ENCODE results near the gene CEL.
"Not testable (repeated sequence)": the region's sequence is repeated elsewhere in the genome, so short reads cannot be mapped to it uniquely, and the experiment has no call there.

The CEL gene

GRCh38 chr9:133032171-133032570 lies 29.6 kb upstream of the CEL start:
- peaks cover 11 to 14% of the 10 kb centered on the region in 2 donors for H3K4me1 ChIP-seq (ENCODE audit: control insufficient read depth in 2 of 2, insufficient read depth in 2 of 2, low read length in 2 of 2)
- no peaks in the 10 kb centered on the region for H3K36me3 ChIP-seq (ENCODE audit: control insufficient read depth in 2 of 2, insufficient read depth in 2 of 2, low read length in 2 of 2)
- H3K9me3 ChIP-seq (ENCODE audit: control insufficient read depth in 2 of 2, low read length in 2 of 2), result no peaks in the 10 kb centered on the region
- no peak overlapping the region for H3K4me3 ChIP-seq (ENCODE audit: low read length in 2 of 2)
- H3K9ac ChIP-seq (ENCODE audit: low read depth in 1 of 2, low read length in 2 of 2), result no peak overlapping the region
- H3K27me3 ChIP-seq (ENCODE audit: control insufficient read depth in 2 of 2, insufficient read depth in 2 of 2, low read length in 2 of 2), result no peaks in the 10 kb centered on the region
- no peak overlapping the region for H3K27ac ChIP-seq (ENCODE audit: low read depth in 2 of 2, low read length in 2 of 2)

- H3K9me3 ChIP-seq (ENCODE audit: control insufficient read depth in 2 of 2, low read length in 2 of 2), result no peaks in the 10 kb centered on the region
- no peak overlapping the region for H3K27ac ChIP-seq (ENCODE audit: low read depth in 2 of 2, low read length in 2 of 2)
- H3K36me3 ChIP-seq (ENCODE audit: control insufficient read depth in 2 of 2, insufficient read depth in 2 of 2, low read length in 2 of 2), result peaks cover 0 to 4% of the 10 kb centered on the region in 2 donors
- peaks cover 6 to 8% of the 10 kb centered on the region in 2 donors for H3K4me1 ChIP-seq (ENCODE audit: control insufficient read depth in 2 of 2, insufficient read depth in 2 of 2, low read length in 2 of 2)
- no peak overlapping the region for H3K4me3 ChIP-seq (ENCODE audit: low read length in 2 of 2)
- H3K27me3 ChIP-seq (ENCODE audit: control insufficient read depth in 2 of 2, insufficient read depth in 2 of 2, low read length in 2 of 2), result no peaks in the 10 kb centered on the region
- H3K9ac ChIP-seq (ENCODE audit: low read depth in 1 of 2, low read length in 2 of 2), result no peak overlapping the region
Measured at GRCh38 chr9:133035669-133036068, 26.1 kb upstream of the CEL start.

- H3K27me3 ChIP-seq (ENCODE audit: control insufficient read depth in 2 of 2, insufficient read depth in 2 of 2, low read length in 2 of 2), result no peaks in the 10 kb centered on the region
- no peak overlapping the region for H3K9ac ChIP-seq (ENCODE audit: low read depth in 1 of 2, low read length in 2 of 2)
- no peaks in the 10 kb centered on the region for H3K9me3 ChIP-seq (ENCODE audit: control insufficient read depth in 2 of 2, low read length in 2 of 2)
- no peaks in the 10 kb centered on the region for H3K4me1 ChIP-seq (ENCODE audit: control insufficient read depth in 2 of 2, insufficient read depth in 2 of 2, low read length in 2 of 2)
- H3K36me3 ChIP-seq (ENCODE audit: control insufficient read depth in 2 of 2, insufficient read depth in 2 of 2, low read length in 2 of 2), result peaks cover 12 to 16% of the 10 kb centered on the region in 2 donors
- H3K4me3 ChIP-seq (ENCODE audit: low read length in 2 of 2), result no peak overlapping the region
- no peak overlapping the region for H3K27ac ChIP-seq (ENCODE audit: low read depth in 2 of 2, low read length in 2 of 2)
Measured at GRCh38 chr9:133037775-133038515, 23.8 kb upstream of the CEL start.

GRCh38 chr9:133040892-133041479 lies 20.8 kb upstream of the CEL start:
- H3K27ac ChIP-seq (ENCODE audit: low read depth in 2 of 2, low read length in 2 of 2); H3K4me3 ChIP-seq (ENCODE audit: low read length in 2 of 2); H3K27me3 ChIP-seq (ENCODE audit: control insufficient read depth in 2 of 2, insufficient read depth in 2 of 2, low read length in 2 of 2); H3K9ac ChIP-seq (ENCODE audit: low read depth in 1 of 2, low read length in 2 of 2); H3K4me1 ChIP-seq (ENCODE audit: control insufficient read depth in 2 of 2, insufficient read depth in 2 of 2, low read length in 2 of 2); H3K9me3 ChIP-seq (ENCODE audit: control insufficient read depth in 2 of 2, low read length in 2 of 2): not testable (repeated sequence)
- peaks cover 34 to 40% of the 10 kb centered on the region in 2 donors for H3K36me3 ChIP-seq (ENCODE audit: control insufficient read depth in 2 of 2, insufficient read depth in 2 of 2, low read length in 2 of 2)

GRCh38 chr9:133041958-133042357 lies 19.8 kb upstream of the CEL start:
- H3K9me3 ChIP-seq (ENCODE audit: control insufficient read depth in 2 of 2, low read length in 2 of 2), result no peaks in the 10 kb centered on the region
- H3K4me1 ChIP-seq (ENCODE audit: control insufficient read depth in 2 of 2, insufficient read depth in 2 of 2, low read length in 2 of 2), result no peaks in the 10 kb centered on the region
- no peak overlapping the region for H3K9ac ChIP-seq (ENCODE audit: low read depth in 1 of 2, low read length in 2 of 2)
- no peak overlapping the region for H3K4me3 ChIP-seq (ENCODE audit: low read length in 2 of 2)
- H3K27ac ChIP-seq (ENCODE audit: low read depth in 2 of 2, low read length in 2 of 2), result no peak overlapping the region
- no peaks in the 10 kb centered on the region for H3K27me3 ChIP-seq (ENCODE audit: control insufficient read depth in 2 of 2, insufficient read depth in 2 of 2, low read length in 2 of 2)
- H3K36me3 ChIP-seq (ENCODE audit: control insufficient read depth in 2 of 2, insufficient read depth in 2 of 2, low read length in 2 of 2), result peaks cover 44 to 47% of the 10 kb centered on the region in 2 donors

GRCh38 chr9:133042676-133043075 lies 19.1 kb upstream of the CEL start:
- Histone ChIP-seq H3K4me3 (ENCODE audit: low read length in 2 of 2) (no peak overlapping the region), H3K4me1 (ENCODE audit: control insufficient read depth in 2 of 2, insufficient read depth in 2 of 2, low read length in 2 of 2) (no peaks in the 10 kb centered on the region), H3K9me3 (ENCODE audit: control insufficient read depth in 2 of 2, low read length in 2 of 2) (no peaks in the 10 kb centered on the region), H3K9ac (ENCODE audit: low read depth in 1 of 2, low read length in 2 of 2) (no peak overlapping the region), H3K27ac (ENCODE audit: low read depth in 2 of 2, low read length in 2 of 2) (no peak overlapping the region), H3K27me3 (ENCODE audit: control insufficient read depth in 2 of 2, insufficient read depth in 2 of 2, low read length in 2 of 2) (no peaks in the 10 kb centered on the region), H3K36me3 (ENCODE audit: control insufficient read depth in 2 of 2, insufficient read depth in 2 of 2, low read length in 2 of 2) (peaks cover 45 to 50% of the 10 kb centered on the region in 2 donors)

GRCh38 chr9:133043449-133044035 lies 18.2 kb upstream of the CEL start:
- Histone ChIP-seq H3K36me3 (ENCODE audit: control insufficient read depth in 2 of 2, insufficient read depth in 2 of 2, low read length in 2 of 2) (peaks cover 45 to 50% of the 10 kb centered on the region in 2 donors), H3K27ac (ENCODE audit: low read depth in 2 of 2, low read length in 2 of 2) (no peak overlapping the region)

GRCh38 chr9:133044125-133044524 lies 17.7 kb upstream of the CEL start:
- H3K9me3 ChIP-seq (ENCODE audit: control insufficient read depth in 2 of 2, low read length in 2 of 2), result no peaks in the 10 kb centered on the region
- peaks cover 45 to 50% of the 10 kb centered on the region in 2 donors for H3K36me3 ChIP-seq (ENCODE audit: control insufficient read depth in 2 of 2, insufficient read depth in 2 of 2, low read length in 2 of 2)
- no peaks in the 10 kb centered on the region for H3K4me1 ChIP-seq (ENCODE audit: control insufficient read depth in 2 of 2, insufficient read depth in 2 of 2, low read length in 2 of 2)
- H3K9ac ChIP-seq (ENCODE audit: low read depth in 1 of 2, low read length in 2 of 2), result no peak overlapping the region
- no peak overlapping the region for H3K4me3 ChIP-seq (ENCODE audit: low read length in 2 of 2)
- H3K27me3 ChIP-seq (ENCODE audit: control insufficient read depth in 2 of 2, insufficient read depth in 2 of 2, low read length in 2 of 2), result no peaks in the 10 kb centered on the region
- no peak overlapping the region for H3K27ac ChIP-seq (ENCODE audit: low read depth in 2 of 2, low read length in 2 of 2)

More at GRCh38 chr9:133043449-133044035, 18.2 kb upstream of the CEL start:
- H3K27me3 ChIP-seq (ENCODE audit: control insufficient read depth in 2 of 2, insufficient read depth in 2 of 2, low read length in 2 of 2), result no peaks in the 10 kb centered on the region
- no peaks in the 10 kb centered on the region for H3K4me1 ChIP-seq (ENCODE audit: control insufficient read depth in 2 of 2, insufficient read depth in 2 of 2, low read length in 2 of 2)
- no peak overlapping the region for H3K9ac ChIP-seq (ENCODE audit: low read depth in 1 of 2, low read length in 2 of 2)
- H3K9me3 ChIP-seq (ENCODE audit: control insufficient read depth in 2 of 2, low read length in 2 of 2), result no peaks in the 10 kb centered on the region
- no peak overlapping the region for H3K4me3 ChIP-seq (ENCODE audit: low read length in 2 of 2)

GRCh38 chr9:133044661-133045060 lies 17.1 kb upstream of the CEL start:
- Histone ChIP-seq H3K4me3 (ENCODE audit: low read length in 2 of 2) (no peak overlapping the region), H3K36me3 (ENCODE audit: control insufficient read depth in 2 of 2, insufficient read depth in 2 of 2, low read length in 2 of 2) (peaks cover 45 to 54% of the 10 kb centered on the region in 2 donors), H3K27ac (ENCODE audit: low read depth in 2 of 2, low read length in 2 of 2) (no peak overlapping the region)

GRCh38 chr9:133045132-133045531 lies 16.6 kb upstream of the CEL start:
- Histone ChIP-seq H3K4me3 (ENCODE audit: low read length in 2 of 2) (no peak overlapping the region), H3K27ac (ENCODE audit: low read depth in 2 of 2, low read length in 2 of 2) (no peak overlapping the region), H3K27me3 (ENCODE audit: control insufficient read depth in 2 of 2, insufficient read depth in 2 of 2, low read length in 2 of 2) (no peaks in the 10 kb centered on the region), H3K4me1 (ENCODE audit: control insufficient read depth in 2 of 2, insufficient read depth in 2 of 2, low read length in 2 of 2) (no peaks in the 10 kb centered on the region), H3K9ac (ENCODE audit: low read depth in 1 of 2, low read length in 2 of 2) (no peak overlapping the region), H3K9me3 (ENCODE audit: control insufficient read depth in 2 of 2, low read length in 2 of 2) (no peaks in the 10 kb centered on the region), H3K36me3 (ENCODE audit: control insufficient read depth in 2 of 2, insufficient read depth in 2 of 2, low read length in 2 of 2) (peaks cover 45 to 55% of the 10 kb centered on the region in 2 donors)

More at GRCh38 chr9:133044661-133045060, 17.1 kb upstream of the CEL start:
- H3K27me3 ChIP-seq (ENCODE audit: control insufficient read depth in 2 of 2, insufficient read depth in 2 of 2, low read length in 2 of 2), result no peaks in the 10 kb centered on the region
- no peaks in the 10 kb centered on the region for H3K9me3 ChIP-seq (ENCODE audit: control insufficient read depth in 2 of 2, low read length in 2 of 2)
- no peak overlapping the region for H3K9ac ChIP-seq (ENCODE audit: low read depth in 1 of 2, low read length in 2 of 2)
- H3K4me1 ChIP-seq (ENCODE audit: control insufficient read depth in 2 of 2, insufficient read depth in 2 of 2, low read length in 2 of 2), result no peaks in the 10 kb centered on the region
